Peyer's patch (tissue), 4 donors: ENCODE results near the gene B4GALT7.

Experiments used
- POLR2A ChIP-seq, 2 donors: fragments of 450-650 bp; IDR thresholded peaks; one replicate each; pipeline ENCODE4 v1.5.1; 2017; ENCODE audit warnings: antibody characterized with exemption in 2 of 2, mild to moderate bottlenecking in 2 of 2, moderate library complexity in 2 of 2
- TF ChIP-seq, protein P1 (sequence below), 6 experiments: fragments of 450-650 bp in 4 of 6; fragments of 200-600 bp in 2 of 6; sonication (generic) in 1 of 6; IDR thresholded peaks; one replicate each; pipeline ENCODE4 v1.5.1; 2017 to 2019; ENCODE audit warnings: antibody characterized with exemption in 6 of 6, mild to moderate bottlenecking in 3 of 6, moderate library complexity in 1 of 6

GRCh38 chr5:177595026-177595585 is 4.8 kb upstream of the B4GALT7 start:
- TF ChIP-seq, protein P1, sequence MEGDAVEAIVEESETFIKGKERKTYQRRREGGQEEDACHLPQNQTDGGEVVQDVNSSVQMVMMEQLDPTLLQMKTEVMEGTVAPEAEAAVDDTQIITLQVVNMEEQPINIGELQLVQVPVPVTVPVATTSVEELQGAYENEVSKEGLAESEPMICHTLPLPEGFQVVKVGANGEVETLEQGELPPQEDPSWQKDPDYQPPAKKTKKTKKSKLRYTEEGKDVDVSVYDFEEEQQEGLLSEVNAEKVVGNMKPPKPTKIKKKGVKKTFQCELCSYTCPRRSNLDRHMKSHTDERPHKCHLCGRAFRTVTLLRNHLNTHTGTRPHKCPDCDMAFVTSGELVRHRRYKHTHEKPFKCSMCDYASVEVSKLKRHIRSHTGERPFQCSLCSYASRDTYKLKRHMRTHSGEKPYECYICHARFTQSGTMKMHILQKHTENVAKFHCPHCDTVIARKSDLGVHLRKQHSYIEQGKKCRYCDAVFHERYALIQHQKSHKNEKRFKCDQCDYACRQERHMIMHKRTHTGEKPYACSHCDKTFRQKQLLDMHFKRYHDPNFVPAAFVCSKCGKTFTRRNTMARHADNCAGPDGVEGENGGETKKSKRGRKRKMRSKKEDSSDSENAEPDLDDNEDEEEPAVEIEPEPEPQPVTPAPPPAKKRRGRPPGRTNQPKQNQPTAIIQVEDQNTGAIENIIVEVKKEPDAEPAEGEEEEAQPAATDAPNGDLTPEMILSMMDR (IDR thresholded peaks at IDR 0.05): no peak
- TF ChIP-seq POLR2A (IDR thresholded peaks at IDR 0.05): no peak
